MG63 (cell line): Measurements from ENCODE around the gene DCXR. TPM values are rescaled to one million over a fixed set of nuclear protein-coding genes. Genes with fewer than 3 reads are reported as not detected.

Source experiments
- DNase-seq: peaks from one replicate; pipeline ENCODE4 v3.0.0-alpha.2; 2020
- H3K27me3 ChIP-seq: fragments of 250-450 bp; sonication (Bioruptor Pico); 2 replicates; pipeline ENCODE4 v1.5.1; 2020; ENCODE audit warnings: mild to moderate bottlenecking, moderate library complexity
- H3K36me3 ChIP-seq: fragments of 250-450 bp; sonication (Bioruptor Pico); 2 replicates; pipeline ENCODE4 v1.5.1; 2020; ENCODE audit warnings: mild to moderate bottlenecking, moderate library complexity
- H3K4me3 ChIP-seq: fragments of 250-450 bp; sonication (Bioruptor Pico); 2 replicates; pipeline ENCODE4 v1.5.1; 2020; ENCODE audit warnings: mild to moderate bottlenecking, moderate library complexity
- H3K9me3 ChIP-seq: fragments of 250-450 bp; sonication (Bioruptor Pico); 2 replicates; pipeline ENCODE4 v1.5.1; 2020; ENCODE audit warnings: mild to moderate bottlenecking, moderate library complexity
- total RNA-seq: library from RNA; depleted of rRNA; stranded (reverse); fragments of >200 nt; shearing (Covaris generic); gene quantifications from 2 replicates; pipeline ENCODE4 v1.2.3, GENCODE V29; 2014; ENCODE audit warnings: low replicate concordance

DCXR gene
- total RNA-seq, 1 experiment from 2014 or later, result 73.1 TPM

- H3K27me3 ChIP-seq, result no peaks in the 10 kb centered on the region
- no peaks in the 10 kb centered on the region for H3K9me3 ChIP-seq
- H3K36me3 ChIP-seq, result peaks cover 16% of the 10 kb centered on the region
- no peak for DNase-seq
- no peak overlapping the region for H3K4me3 ChIP-seq
Measured at GRCh38 chr17:82014432-82014831, 23.1 kb downstream of the DCXR start.

GRCh38 chr17:82013772-82014321 lies 23.6 kb downstream of the DCXR start:
- DNase-seq, result no peak
- Histone ChIP-seq H3K4me3 (no peak overlapping the region), H3K9me3 (no peaks in the 10 kb centered on the region), H3K36me3 (peaks cover 12% of the 10 kb centered on the region), H3K27me3 (no peaks in the 10 kb centered on the region)

- DNase-seq, result no peak
- Histone ChIP-seq H3K9me3 (no peaks in the 10 kb centered on the region), H3K36me3 (peaks cover 7% of the 10 kb centered on the region), H3K27me3 (no peaks in the 10 kb centered on the region), H3K4me3 (no peak overlapping the region)
Measured at GRCh38 chr17:82013341-82013740, 24.2 kb downstream of the DCXR start.

- Histone ChIP-seq H3K9me3 (no peaks in the 10 kb centered on the region), H3K4me3 (no peak overlapping the region), H3K36me3 (peaks cover 3% of the 10 kb centered on the region), H3K27me3 (no peaks in the 10 kb centered on the region)
- DNase-seq, result no peak
Measured at GRCh38 chr17:82012640-82013295, 24.7 kb downstream of the DCXR start.

GRCh38 chr17:82012261-82012639 lies 25.2 kb downstream of the DCXR start:
- Histone ChIP-seq H3K27me3 (no peaks in the 10 kb centered on the region), H3K36me3 (peaks cover under 1% of the 10 kb centered on the region; the same call in 1 of the 2 replicates), H3K9me3 (no peaks in the 10 kb centered on the region), H3K4me3 (no peak overlapping the region)
- no peak for DNase-seq

GRCh38 chr17:82011617-82012187 lies 25.8 kb downstream of the DCXR start:
- Histone ChIP-seq H3K36me3 (peaks cover 6% of the 10 kb centered on the region), H3K4me3 (no peak overlapping the region), H3K9me3 (no peaks in the 10 kb centered on the region), H3K27me3 (no peaks in the 10 kb centered on the region)
- DNase-seq, result no peak

GRCh38 chr17:82010575-82011525 lies 26.6 kb downstream of the DCXR start:
- no peak overlapping the region for H3K4me3 ChIP-seq
- DNase-seq, result no peak
- peaks cover 6% of the 10 kb centered on the region for H3K36me3 ChIP-seq
- H3K27me3 ChIP-seq, result no peaks in the 10 kb centered on the region
- no peaks in the 10 kb centered on the region for H3K9me3 ChIP-seq

GRCh38 chr17:82009413-82009812 lies 28.1 kb downstream of the DCXR start:
- Histone ChIP-seq H3K4me3 (no peak overlapping the region), H3K27me3 (no peaks in the 10 kb centered on the region), H3K9me3 (no peaks in the 10 kb centered on the region), H3K36me3 (peaks cover 6% of the 10 kb centered on the region)
- DNase-seq, result no peak

- DNase-seq, result no peak
- Histone ChIP-seq H3K27me3 (no peaks in the 10 kb centered on the region), H3K9me3 (no peaks in the 10 kb centered on the region), H3K36me3 (peaks cover 8% of the 10 kb centered on the region), H3K4me3 (no peak overlapping the region)
Measured at GRCh38 chr17:82008941-82009405, 28.5 kb downstream of the DCXR start.

- Histone ChIP-seq H3K4me3 (no peak overlapping the region), H3K36me3 (peaks cover 8% of the 10 kb centered on the region), H3K27me3 (no peaks in the 10 kb centered on the region), H3K9me3 (no peaks in the 10 kb centered on the region)
- no peak for DNase-seq
Measured at GRCh38 chr17:82008258-82008940, 29.1 kb downstream of the DCXR start.

GRCh38 chr17:82007495-82008257 lies 29.8 kb downstream of the DCXR start:
- Histone ChIP-seq H3K9me3 (no peaks in the 10 kb centered on the region), H3K4me3 (no peak overlapping the region), H3K27me3 (no peaks in the 10 kb centered on the region), H3K36me3 (peaks cover 11% of the 10 kb centered on the region)
- DNase-seq, result no peak

- no peak for DNase-seq
- Histone ChIP-seq H3K4me3 (no peak overlapping the region), H3K36me3 (peaks cover 11% of the 10 kb centered on the region), H3K9me3 (no peaks in the 10 kb centered on the region), H3K27me3 (no peaks in the 10 kb centered on the region)
Measured at GRCh38 chr17:82007228-82007494, 30.3 kb downstream of the DCXR start.

GRCh38 chr17:82006468-82007227 lies 30.8 kb downstream of the DCXR start:
- Histone ChIP-seq H3K27me3 (no peaks in the 10 kb centered on the region), H3K9me3 (no peaks in the 10 kb centered on the region), H3K36me3 (peaks cover 11% of the 10 kb centered on the region), H3K4me3 (no peak overlapping the region)
- DNase-seq, result peak; percentile 85

GRCh38 chr17:82005701-82006348 lies 31.7 kb downstream of the DCXR start:
- DNase-seq, result no peak
- Histone ChIP-seq H3K36me3 (peaks cover 11% of the 10 kb centered on the region), H3K4me3 (no peak overlapping the region), H3K9me3 (no peaks in the 10 kb centered on the region), H3K27me3 (no peaks in the 10 kb centered on the region)
